ENCODE data around the gene TMEM54. TPM values are rescaled to one million over a fixed set of nuclear protein-coding genes. Genes with fewer than 3 reads are reported as not detected.
A peak's percentile ranks its signal among the peaks of the same experiment; 100 is the strongest.

TMEM54 gene
- total and polyA plus RNA-seq, 2 experiments from 2014 or later: 11.2 to 11.7 TPM

DNA sequence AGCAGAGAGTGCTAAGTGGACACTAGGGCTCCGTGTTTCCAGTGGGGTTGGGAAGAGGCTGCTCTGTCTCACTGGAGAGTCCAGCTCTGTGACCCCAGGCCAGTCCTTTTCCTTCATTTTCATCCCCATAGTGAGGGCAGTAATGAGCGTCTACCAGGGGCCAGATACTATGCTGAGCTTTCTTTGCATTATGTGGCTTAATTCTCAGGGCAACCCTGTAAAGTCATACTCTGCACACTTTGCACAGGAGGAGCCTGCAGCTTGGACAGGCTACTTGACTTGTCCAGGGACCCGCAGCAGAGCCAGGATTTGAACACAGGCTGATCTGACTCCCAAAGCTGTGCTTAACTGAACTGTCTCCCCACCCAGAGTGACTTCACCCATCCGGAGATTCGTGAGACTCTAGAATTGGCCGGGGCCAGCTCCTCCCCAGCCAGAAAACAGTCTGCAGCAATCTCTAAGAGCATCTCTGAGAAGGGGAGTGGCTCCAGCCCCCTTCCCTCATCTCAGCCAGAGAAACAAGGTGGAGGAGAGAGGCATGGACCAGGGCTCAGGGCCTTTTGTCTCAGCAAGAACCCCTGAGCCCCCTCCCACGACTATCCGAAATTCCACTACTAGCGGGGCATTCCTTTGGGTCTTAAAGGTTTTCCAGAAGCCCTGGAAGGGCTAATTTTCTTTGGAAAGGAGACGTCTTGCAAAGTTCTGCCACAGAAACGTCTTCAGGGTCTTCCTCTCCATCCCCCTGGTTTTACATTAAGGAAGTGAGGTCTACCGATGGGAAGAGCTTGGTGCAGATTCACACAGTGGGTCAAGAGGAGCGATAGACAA lies 29.6 kb downstream of the TMEM54 start:
- peak; percentile 43 for DNase-seq (ENCODE audit: low spot score)
- Histone ChIP-seq H3K36me3 (ENCODE audit: insufficient read depth) (no peaks in the 10 kb centered on the region), H3F3A (replicated peaks; ENCODE audit: low read depth) (peaks cover 9% of the 10 kb centered on the region; the same call in 1 of the 2 replicates), H3K27ac (ENCODE audit: low read depth) (no peak overlapping the region), H3K79me2 (replicated peaks; ENCODE audit: insufficient read depth) (no peaks in the 10 kb centered on the region), H3K4me2 (peak overlapping the region; percentile 88), H4K20me1 (replicated peaks; ENCODE audit: insufficient read depth) (no peaks in the 10 kb centered on the region), H3K4me3 (peak overlapping the region; percentile 61), H2AFZ (peak overlapping the region; percentile 66; the same call in 1 of the 2 replicates), H3K9me2 (ENCODE audit: insufficient read depth) (no peaks in the 10 kb centered on the region), H3K27me3 (ENCODE audit: insufficient read depth) (peaks cover 38% of the 10 kb centered on the region), H3K4me1 (ENCODE audit: insufficient read depth) (peaks cover 30% of the 10 kb centered on the region)
- TF ChIP-seq, protein P1, sequence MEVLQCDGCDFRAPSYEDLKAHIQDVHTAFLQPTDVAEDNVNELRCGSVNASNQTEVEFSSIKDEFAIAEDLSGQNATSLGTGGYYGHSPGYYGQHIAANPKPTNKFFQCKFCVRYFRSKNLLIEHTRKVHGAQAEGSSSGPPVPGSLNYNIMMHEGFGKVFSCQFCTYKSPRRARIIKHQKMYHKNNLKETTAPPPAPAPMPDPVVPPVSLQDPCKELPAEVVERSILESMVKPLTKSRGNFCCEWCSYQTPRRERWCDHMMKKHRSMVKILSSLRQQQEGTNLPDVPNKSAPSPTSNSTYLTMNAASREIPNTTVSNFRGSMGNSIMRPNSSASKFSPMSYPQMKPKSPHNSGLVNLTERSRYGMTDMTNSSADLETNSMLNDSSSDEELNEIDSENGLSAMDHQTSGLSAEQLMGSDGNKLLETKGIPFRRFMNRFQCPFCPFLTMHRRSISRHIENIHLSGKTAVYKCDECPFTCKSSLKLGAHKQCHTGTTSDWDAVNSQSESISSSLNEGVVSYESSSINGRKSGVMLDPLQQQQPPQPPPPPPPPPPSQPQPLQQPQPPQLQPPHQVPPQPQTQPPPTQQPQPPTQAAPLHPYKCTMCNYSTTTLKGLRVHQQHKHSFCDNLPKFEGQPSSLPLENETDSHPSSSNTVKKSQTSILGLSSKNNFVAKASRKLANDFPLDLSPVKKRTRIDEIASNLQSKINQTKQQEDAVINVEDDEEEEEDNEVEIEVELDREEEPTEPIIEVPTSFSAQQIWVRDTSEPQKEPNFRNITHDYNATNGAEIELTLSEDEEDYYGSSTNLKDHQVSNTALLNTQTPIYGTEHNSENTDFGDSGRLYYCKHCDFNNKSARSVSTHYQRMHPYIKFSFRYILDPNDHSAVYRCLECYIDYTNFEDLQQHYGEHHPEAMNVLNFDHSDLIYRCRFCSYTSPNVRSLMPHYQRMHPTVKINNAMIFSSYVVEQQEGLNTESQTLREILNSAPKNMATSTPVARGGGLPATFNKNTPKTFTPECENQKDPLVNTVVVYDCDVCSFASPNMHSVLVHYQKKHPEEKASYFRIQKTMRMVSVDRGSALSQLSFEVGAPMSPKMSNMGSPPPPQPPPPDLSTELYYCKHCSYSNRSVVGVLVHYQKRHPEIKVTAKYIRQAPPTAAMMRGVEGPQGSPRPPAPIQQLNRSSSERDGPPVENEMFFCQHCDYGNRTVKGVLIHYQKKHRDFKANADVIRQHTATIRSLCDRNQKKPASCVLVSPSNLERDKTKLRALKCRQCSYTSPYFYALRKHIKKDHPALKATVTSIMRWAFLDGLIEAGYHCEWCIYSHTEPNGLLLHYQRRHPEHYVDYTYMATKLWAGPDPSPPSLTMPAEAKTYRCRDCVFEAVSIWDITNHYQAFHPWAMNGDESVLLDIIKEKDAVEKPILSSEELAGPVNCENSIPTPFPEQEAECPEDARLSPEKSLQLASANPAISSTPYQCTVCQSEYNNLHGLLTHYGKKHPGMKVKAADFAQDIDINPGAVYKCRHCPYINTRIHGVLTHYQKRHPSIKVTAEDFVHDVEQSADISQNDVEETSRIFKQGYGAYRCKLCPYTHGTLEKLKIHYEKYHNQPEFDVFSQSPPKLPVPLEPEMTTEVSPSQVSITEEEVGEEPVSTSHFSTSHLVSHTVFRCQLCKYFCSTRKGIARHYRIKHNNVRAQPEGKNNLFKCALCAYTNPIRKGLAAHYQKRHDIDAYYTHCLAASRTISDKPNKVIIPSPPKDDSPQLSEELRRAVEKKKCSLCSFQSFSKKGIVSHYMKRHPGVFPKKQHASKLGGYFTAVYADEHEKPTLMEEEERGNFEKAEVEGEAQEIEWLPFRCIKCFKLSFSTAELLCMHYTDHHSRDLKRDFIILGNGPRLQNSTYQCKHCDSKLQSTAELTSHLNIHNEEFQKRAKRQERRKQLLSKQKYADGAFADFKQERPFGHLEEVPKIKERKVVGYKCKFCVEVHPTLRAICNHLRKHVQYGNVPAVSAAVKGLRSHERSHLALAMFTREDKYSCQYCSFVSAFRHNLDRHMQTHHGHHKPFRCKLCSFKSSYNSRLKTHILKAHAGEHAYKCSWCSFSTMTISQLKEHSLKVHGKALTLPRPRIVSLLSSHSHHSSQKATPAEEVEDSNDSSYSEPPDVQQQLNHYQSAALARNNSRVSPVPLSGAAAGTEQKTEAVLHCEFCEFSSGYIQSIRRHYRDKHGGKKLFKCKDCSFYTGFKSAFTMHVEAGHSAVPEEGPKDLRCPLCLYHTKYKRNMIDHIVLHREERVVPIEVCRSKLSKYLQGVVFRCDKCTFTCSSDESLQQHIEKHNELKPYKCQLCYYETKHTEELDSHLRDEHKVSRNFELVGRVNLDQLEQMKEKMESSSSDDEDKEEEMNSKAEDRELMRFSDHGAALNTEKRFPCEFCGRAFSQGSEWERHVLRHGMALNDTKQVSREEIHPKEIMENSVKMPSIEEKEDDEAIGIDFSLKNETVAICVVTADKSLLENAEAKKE (CRISPR knock-in tag; IDR thresholded peaks at IDR 0.05): no peak
- peak; percentile 0 for TF ChIP-seq EZH2 (IDR thresholded peaks at IDR 0.05; ENCODE audit: low read depth, unreplicated experiment)
- Mint-ChIP-seq H3K4me1 (peaks cover 39% of the 10 kb centered on the region), H3K27ac (no peak overlapping the region), H3K4me3 (peak overlapping the region; percentile 70), H3K27me3 (ENCODE audit: insufficient read depth, low read depth, poor library complexity) (peaks cover 34% of the 10 kb centered on the region), H3K9me3 (no peaks in the 10 kb centered on the region; the same call in 2 of the 3 replicates), H3K36me3 (ENCODE audit: low read depth) (no peaks in the 10 kb centered on the region; the same call in 2 of the 3 replicates)
- ATAC-seq: peak; percentile 3; the same call in 1 of the 3 replicates
